ENCODE measurements around the gene MYOG.

DNA sequence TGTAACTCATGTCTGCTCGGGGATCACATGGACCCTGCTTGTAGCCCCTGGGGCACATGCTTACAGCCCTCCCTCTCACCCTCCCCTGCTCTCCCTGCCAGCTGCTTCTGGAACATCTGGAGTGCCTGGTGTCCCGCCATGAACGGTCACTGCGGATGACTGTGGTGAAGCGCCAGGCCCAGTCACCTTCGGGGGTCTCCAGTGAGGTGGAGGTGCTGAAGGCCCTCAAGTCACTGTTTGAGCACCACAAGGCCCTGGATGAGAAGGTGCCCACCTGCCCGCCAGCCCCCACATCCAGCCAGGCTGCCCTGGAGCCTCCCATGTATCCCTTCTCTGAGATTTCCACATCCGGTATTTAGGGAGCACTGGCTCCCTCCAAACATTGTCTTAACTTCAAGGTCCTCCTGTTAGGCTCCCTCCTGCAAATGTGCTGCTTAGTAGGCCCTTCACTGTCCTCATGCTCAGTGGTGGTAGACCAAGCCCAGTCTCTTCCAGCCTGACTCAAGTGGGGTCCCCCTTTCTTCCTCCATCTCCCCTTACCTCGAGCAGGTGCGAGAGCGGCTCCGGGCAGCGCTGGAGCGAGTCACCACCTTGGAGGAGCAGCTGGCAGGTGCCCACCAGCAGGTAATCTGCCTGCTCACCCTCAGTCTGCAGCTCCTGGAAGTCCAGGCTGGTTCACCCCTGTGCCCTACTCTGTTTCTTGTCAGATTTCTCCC, 41.8 kb downstream of the MYOG start:
- TF ChIP-seq POLR2A (IDR thresholded peaks at IDR 0.05; ENCODE audit: low read length) (no peak), GATA1 (IDR thresholded peaks at IDR 0.05; ENCODE audit: low read depth, low read length) (no peak)
